HG03175 (cell line): ENCODE data around the gene ZSCAN9.
A peak's percentile ranks its signal among the peaks of the same experiment; 100 is the strongest.

Experiments used
- ATAC-seq: cut with Tn5 transposase; IDR thresholded peaks from one replicate; pipeline ENCODE4 v1.9.1; 2021; ENCODE audit warnings: mild to moderate bottlenecking, moderate library complexity; ENCODE audit not compliant: unreplicated experiment

Gene ZSCAN9

DNA sequence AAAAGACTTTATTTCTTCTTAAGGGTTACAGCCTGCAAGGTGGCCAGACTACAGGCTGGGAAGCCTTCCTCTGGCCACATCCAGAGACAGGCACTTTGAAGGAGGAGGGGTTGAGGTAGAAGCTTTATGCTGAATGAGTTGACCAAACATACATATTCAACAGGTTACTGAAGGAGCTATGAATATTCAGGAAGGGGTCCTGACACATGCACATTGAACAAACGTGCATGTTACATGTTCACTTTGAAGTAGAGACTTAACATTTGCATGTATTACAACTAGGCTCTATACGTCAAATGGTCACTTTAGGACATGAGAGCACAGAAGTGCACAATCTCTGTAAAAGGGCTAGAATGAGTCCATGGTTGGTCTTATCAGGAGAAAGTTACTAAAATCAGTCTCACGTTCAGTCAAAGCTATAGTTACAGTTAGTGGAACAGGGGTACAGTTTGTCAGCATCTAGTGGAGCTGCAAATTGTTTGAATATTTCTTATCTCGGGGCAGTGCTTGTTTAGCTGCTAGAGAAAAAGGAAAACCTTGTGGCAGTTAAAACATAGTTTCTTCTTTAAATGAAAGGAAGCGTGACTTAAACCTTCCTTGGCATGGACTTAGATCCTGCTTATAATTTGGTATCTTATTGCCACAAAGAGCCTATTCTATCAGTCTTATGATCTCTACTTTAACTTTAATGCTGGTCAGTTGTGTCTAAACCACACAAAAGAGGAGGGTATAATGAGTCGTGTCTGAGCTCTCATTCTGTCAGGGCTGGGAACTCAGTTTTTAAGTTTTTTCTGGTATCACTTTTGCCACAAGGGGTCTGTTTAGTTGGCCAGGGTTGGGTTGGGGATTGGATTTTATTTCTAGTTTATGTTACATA, 4.6 kb upstream of the ZSCAN9 start:
- no peak for ATAC-seq

DNA sequence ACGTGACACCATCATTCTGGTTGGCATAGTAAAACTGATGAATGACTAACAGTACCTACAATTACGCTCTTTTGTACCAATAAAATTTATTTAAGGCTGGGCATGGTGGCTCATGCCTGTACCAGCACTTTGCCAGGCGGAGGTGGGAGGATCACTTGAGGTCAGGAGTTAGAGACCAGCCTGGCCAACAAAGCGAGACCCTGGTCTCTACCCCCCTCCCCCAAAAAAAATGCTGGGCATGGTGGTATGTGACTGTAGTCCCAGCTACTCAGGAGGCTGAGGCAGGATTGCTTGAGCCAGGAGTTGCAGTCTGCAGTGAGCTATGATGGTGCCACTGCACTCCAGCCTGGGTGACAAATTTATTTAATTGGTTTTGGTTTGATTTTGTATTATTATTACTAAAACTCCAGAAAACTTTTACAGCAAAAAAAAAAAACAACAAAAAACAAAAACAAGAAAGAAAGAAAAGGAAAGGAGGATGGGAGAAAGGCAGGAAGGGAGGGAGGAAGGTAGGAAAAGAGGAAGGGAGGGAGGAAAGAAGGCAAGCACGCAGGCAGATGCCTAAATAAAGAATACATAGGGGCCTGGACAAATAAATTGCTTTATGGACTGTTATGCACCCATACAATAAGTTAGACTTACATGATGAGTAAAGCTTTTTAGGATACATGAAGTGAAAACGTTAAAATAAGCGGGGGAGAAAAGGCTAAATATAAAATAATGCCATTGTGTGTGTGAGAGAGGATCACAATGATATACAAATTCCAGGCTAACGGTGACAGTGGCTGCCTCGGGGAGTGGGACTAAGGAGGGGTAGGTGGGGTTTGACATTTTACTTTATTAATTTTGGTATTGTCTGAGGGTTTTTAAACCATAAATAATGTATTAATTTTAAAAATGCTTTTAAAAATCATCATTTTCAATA, 682 bp upstream of the ZSCAN9 start:
- ATAC-seq: no peak

DNA sequence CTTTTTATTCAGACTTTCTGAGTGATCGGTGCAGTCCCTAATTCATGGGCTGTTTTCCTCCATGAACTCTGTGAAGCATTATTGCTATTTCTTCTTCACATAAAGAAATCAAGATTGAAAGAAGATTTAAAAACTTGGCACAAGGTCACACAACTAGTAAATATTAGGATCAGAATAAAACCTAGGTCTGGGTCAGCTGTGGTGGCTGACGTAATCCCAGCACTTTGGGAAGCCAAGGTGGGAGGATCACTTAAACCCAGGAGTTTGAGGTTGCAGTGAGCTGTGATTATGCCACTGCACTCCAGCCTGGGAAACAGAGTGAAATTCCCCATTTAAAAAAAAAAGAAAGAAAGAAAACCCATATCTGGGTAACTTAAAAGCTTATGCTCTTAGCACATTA, 1.4 kb downstream of the ZSCAN9 start:
- no peak for ATAC-seq

DNA sequence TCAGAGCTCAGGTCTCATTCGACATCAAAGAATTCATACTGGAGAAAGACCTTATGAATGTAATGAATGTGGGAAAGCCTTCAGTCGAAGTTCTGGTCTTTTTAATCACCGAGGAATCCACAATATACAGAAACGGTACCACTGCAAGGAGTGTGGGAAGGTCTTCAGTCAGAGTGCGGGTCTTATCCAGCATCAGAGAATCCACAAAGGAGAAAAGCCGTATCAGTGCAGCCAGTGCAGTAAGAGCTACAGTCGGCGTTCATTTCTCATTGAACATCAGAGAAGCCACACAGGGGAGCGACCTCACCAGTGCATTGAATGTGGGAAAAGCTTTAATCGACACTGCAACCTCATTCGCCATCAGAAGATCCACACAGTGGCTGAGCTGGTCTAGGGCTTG, 7.7 kb downstream of the ZSCAN9 start:
- no peak for ATAC-seq

DNA sequence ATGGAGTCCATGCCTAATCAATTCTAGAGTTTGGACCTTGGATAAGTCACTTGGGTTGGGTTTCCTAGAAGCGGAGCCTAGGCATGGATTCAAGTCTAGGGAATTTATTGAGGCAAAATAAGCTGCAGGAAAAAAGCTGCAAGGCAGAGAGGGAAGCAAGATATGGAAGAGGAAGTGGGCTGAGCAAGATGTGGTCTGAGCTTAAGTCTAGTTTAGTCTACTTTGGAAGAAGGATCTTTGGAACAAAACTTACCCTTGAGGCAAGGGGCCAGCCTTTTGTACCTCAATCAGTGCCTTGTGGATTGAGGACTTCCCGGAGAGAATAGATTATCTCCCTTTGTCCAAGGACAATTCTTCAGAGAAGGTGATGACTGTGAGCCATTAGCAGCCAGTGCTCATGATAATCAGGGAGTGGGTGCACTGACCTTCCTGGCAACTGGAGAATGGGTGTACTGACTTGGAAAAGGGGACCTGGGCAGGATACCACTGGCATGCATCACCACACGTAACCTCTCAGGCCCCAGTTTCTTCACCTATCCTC, 10.9 kb downstream of the ZSCAN9 start:
- no peak for ATAC-seq

DNA sequence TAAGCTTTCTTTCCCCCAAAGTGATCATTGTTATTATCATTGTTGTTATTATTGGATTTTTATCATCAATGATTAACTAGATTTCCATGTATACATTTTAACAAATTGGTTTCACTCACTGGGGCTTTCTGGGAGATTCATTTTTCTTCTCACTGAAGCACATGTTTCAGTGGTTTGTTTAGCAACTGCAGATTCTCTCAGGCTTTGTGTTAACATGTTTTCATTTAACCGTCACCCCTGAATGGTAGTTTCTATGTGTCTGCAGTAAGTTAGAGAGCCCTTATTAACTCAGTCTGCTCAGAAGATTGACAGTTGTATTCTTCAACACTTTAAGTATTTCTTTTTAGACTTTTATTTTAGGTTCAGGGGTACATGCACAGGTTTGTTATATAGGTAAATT, 14.6 kb downstream of the ZSCAN9 start:
- no peak for ATAC-seq

DNA sequence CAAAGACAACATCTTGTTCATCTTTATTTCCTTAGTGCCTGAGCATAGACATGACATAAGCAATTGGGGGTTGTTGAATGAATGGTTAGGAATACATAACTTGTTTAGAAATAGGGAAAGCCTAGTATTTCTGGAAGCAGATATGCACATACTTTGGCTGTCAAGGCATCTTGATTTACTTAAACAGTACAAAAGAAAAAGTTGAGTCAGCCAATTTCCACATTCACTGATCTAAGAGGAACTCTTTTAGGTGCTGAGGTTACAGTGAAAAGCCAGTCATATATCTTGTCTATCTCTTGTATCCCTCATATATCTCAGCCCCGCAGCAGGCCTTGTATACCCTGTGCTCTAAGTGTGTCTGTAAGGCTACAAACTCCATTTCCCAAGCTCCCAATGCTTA, 15.4 kb downstream of the ZSCAN9 start:
- ATAC-seq: no peak

DNA sequence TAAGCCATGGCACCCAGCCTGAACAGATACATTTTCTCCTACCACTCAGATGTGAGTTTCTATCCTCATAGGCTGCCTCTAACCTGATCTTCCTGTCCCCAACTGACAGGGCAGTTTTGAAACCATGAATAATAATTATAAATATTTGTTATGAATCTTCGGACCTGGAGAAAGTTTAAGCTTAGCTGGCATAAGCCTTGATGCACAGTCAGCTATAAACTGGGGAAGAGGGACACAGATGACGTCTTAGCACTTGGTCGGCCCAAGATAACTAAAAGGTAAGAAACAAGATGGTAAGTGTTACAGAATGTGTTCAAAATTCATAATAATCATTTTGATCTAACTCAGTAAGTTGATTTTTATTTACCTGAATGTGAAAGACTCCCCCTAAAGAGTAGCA, 18.9 kb downstream of the ZSCAN9 start:
- ATAC-seq: no peak

DNA sequence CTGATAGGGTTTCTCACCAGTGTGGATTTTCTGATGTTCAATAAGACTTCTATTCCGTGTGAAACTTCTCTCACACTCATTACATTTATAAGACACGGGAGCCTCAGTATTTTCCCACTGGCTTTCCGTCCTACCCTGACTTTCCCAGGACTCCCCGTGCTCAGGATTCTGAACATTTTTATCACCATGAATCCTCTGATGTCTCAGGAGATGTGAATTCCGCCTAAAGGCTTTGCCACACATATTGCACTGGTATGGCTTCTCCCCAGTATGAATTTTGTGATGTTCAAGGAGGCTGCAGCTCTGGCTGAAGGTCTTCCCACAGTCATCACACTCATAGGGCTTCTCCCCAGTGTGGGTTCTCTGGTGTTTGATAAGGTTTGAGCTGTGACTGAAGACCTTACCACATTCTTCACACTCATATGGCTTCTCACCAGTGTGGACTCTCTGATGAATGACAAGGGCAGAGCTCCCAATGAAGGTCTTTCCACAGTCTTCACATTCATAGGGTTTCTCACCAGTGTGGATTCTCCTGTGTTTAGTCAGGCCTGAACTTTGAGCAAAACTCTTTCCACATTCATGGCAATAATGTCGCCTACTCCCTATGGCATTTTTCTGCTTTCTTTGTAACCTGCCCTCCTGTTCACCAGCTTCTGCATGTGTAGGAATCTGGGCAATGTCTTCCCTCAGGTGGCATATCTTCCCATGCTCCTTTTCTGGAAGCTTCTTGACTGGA, 20.3 kb downstream of the ZSCAN9 start:
- no peak for ATAC-seq

DNA sequence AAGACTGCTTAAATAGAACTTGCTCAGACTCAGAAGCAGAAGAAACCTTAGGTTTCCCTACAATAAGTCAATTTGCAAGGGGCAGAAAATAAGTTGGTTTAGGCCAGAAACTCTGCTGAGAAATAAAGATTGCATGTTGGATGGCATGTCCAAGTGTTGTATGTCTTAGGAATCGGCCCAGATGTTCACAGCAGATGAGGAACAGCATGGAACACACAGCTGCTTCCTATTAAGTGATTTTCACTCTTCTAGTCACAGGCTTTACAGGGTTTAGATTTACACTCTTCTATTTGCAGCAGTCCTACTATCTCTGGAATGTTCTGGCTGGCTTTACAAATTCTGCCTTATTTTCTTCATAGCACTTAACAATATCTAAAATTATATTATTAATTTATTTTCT, 23.8 kb downstream of the ZSCAN9 start:
- ATAC-seq: no peak

DNA sequence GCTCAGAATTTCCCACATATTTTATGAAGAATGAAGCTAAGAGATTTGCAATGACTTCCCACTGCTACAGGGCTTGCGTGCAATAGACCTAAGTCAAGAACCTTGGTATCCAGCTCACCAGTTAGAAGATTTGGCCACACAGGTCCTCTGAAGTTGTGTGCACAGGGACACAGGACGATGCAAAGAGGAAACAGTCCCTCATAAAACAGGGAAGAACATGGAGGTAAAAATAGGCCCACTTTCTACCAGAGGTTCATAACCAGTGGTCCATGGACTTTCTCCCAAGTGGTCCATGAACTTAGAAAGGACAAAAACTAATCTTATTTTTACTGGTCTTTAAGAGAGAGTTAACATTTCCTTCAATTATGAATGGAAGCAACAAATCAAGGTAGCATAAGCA, 25.7 kb downstream of the ZSCAN9 start:
- no peak for ATAC-seq

DNA sequence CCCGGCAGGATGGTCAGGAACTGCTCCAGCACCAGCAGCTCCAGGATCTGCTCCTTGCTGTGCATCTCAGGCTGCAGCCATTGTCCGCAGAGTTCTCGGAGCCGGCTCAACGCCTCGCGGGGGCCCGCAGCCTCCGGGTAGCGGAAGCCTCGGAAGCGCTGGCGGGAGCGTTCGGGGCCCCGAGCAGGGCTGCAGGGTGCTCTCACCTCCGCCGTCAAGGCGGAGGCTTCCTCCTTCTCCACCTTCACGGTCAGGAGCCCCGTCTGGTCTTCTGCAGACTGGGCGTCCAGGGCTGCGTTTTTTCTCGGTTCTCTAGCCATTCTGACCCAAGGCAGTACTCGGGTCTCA, 26.6 kb downstream of the ZSCAN9 start:
- ATAC-seq: peak; percentile 61

DNA sequence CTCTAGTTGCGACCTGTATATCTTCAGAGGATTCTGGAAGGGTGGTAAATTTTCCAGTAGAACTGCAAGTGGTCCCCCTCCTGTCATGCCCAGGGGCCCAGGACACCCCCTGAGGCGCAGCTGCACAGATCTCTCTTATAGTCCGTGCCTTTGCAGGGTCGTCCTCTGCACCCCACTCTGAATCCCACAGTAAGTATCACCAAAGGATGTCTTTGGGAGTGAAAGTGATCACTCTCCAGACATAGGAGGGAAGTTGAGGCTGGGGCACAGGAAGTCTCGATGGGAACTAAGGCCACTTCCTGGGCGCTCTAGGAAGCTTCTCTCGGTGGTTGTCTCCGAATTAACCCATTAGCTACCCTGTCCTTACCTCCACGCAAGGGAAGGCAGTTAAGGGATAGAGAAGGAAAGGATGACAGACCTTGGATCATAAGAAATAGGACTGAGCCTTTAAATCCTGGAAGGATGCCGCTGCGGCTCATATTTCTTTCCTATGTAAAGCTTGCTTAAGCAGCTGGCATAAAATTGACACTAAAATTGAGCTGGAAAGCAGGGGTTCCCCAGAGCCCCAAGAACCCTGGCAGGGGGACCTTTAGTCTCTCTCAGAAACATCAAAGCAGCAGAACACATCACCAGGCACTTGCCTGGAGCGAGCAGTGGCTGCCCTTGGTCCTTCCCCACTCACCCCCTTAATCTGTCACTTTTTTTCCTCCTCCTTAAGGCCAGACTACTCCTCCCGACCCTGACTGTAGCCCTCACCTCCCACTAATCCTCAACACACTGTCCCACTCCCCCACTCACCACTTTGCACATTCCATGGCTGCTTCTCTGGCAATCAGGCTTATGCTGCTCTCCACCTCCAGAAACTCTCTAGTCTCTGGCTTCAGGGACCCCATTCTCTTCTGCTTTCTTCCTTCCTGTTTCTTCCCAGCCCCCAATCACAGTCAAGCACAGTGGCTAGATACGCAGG, 27.2 kb downstream of the ZSCAN9 start, which contains the start of gene ZKSCAN4:
TSS of gene ZKSCAN4 (minus strand) at position 261 of the 967 bp plus-strand sequence. CDS start 289 bp downstream, outside the sequence.
- ATAC-seq: peak; percentile 77

DNA sequence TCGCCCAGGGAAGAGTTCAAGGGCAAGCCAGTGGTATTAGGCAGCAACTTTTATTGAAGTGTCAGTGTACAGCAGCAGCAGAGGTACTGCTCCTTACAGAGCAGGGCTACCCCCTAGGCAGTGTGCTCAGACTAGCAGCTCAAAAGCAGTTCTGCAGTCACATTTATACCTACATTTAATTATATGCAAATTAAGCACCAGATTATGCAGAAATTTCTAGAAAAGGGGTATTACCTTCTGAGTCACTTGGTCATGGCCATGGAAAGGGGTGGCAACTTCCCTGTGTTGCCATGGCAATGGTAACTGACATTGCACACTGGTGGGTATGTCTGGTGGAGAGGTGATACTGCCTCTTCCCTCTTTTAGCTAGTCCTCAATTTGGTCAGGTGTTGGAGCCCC, 29.0 kb downstream of the ZSCAN9 start:
- no peak for ATAC-seq

DNA sequence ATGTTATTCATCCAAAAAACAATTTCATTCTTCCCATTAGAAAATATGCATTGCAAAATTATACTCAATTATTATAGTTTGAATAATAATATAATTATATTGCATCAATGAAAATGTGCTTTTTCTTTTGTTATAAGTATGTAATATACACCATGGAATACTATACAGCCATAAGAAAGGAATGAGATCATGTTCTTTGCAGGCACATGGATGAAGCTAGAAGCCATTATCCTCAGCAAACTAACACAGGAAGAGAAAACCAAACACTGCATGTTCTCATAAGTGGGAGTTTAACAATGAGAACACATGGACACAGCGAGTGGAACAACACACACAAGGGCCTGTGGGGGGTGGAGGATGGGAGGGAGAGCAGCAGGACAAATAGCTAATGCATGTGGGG, 32.0 kb downstream of the ZSCAN9 start:
- ATAC-seq: no peak

DNA sequence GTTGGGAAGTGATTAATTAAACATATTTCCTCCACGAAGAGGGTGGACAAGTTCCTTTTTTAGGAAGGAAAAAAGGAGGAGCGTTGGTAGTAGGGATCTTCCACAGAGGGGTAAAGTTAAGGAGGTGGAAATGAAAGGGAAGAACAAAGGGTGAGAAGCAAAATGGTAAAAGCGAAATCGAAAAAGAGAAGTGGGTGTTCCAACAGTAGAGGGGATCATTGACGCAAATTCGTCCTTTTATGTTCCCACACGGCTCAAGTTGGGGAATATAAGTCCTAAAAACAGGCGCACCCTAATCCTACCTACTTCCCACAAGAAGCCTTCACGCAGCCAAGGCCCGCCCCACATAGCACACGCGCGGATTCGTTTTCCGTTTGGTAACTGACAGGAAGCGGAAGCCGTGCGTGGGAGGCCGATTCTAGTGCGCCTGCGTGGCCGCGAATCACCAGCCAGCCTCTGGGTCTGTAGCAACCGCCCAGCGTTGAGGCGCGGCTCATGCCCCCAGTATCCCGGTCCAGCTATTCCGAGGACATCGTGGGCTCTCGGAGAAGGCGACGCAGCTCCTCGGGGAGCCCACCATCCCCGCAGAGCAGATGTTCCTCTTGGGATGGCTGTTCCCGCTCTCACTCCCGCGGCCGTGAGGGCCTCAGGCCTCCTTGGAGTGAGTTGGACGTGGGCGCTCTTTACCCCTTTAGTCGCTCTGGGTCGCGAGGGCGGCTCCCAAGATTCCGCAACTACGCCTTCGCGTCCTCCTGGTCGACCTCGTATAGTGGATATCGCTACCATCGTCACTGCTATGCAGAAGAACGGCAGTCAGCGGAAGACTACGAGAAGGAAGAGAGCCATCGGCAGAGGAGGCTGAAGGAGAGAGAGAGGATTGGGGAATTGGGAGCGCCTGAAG, 34.1 kb downstream of the ZSCAN9 start, which contains the start of gene NKAPL:
TSS of gene NKAPL (plus strand) at position 421 of the 901 bp plus-strand sequence. CDS start at position 496, 75 bp downstream.
- ATAC-seq: peak; percentile 49

DNA sequence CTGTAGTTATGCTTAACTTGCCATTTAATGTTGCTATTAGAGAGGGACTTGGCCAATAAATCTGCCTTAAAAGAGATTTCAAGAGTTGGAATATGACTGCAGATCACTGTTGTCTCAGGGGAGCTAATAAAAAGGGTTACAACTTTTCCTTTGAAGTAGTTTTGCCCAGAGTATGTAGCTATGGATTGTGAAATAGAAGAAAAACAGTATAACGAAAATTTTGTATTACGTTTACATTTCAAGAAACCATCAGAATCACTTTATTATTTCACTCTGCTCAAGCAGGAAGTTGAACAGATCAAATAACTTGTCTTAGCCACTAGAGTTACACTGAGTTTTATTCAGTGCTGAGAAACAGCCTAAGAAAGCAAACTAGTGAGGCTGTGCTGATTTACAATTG, 38.8 kb downstream of the ZSCAN9 start:
- ATAC-seq: no peak

DNA sequence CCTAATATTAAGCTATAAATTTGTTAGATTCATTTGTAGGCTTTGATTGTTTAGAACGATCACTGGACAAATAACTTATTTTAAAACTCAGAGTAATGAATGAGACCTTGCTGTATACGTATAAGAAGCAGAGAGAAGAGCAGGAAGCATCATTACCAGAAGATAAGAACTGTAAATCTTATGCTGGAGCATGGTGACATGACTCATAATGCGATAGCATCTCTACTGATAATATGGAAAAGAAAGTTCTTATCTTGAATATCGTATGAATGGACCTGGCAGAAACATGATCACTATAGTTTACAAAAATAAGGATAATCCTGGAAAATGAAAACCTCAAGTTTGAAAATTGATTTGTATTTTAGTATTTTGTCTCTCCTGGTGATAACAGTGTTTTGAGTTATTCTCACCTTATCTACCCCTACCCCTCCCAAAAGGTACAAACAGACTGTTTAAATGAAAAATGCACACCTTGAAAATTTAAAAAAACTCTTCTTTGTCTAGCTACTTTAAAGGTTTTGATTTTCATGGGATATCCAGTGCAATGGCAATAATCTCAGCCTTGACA, 39.8 kb downstream of the ZSCAN9 start:
- ATAC-seq: no peak
